OCI-LY1 (cell line): Measurements from ENCODE around the gene OXT.

Source experiments
- H2AFZ ChIP-seq: fragments of 200-600 bp; sonication (generic), shearing (Covaris generic); 2 replicates; pipeline ENCODE4 v1.6.0; 2014; ENCODE audit warnings: antibody characterized with exemption, mild to moderate bottlenecking, low read length
- H3F3A ChIP-seq: fragments of 200-600 bp; sonication (generic), shearing (Covaris generic); 2 replicates; pipeline ENCODE4 v1.6.0; 2014; ENCODE audit warnings: mild to moderate bottlenecking, antibody characterized with exemption, low read length, moderate library complexity; ENCODE audit not compliant: insufficient read depth
- H3K27ac ChIP-seq: fragments of 200-600 bp; sonication (generic); 2 replicates; pipeline ENCODE4 v1.5.1; 2014; ENCODE audit warnings: low read length, mixed run types, mild to moderate bottlenecking, low read depth; ENCODE audit not compliant: poor library complexity, severe bottlenecking
- H3K27me3 ChIP-seq: fragments of 200-600 bp; sonication (generic); 2 replicates; pipeline ENCODE4 v1.6.0; 2014; ENCODE audit warnings: antibody characterized with exemption, mild to moderate bottlenecking, low read length, moderate library complexity; ENCODE audit not compliant: insufficient read depth
- H3K36me3 ChIP-seq: fragments of 200-600 bp; sonication (generic); 2 replicates; pipeline ENCODE4 v1.6.1; 2014; ENCODE audit warnings: mild to moderate bottlenecking, antibody characterized with exemption, low read length, moderate library complexity, mixed read lengths; ENCODE audit not compliant: insufficient read depth
- H3K4me1 ChIP-seq: fragments of 200-600 bp; sonication (generic); 2 replicates; pipeline ENCODE4 v1.5.1; 2014; ENCODE audit warnings: mild to moderate bottlenecking, low read length, moderate library complexity; ENCODE audit not compliant: insufficient read depth, severe bottlenecking
- H3K4me2 ChIP-seq: fragments of 200-600 bp; sonication (generic), shearing (Covaris generic); 2 replicates; pipeline ENCODE4 v1.6.1; 2014; ENCODE audit warnings: low read length
- H3K4me3 ChIP-seq: fragments of 200-600 bp; sonication (generic); 2 replicates; pipeline ENCODE4 v1.5.1; 2014; ENCODE audit warnings: low read length, low read depth, mild to moderate bottlenecking, mixed read lengths; ENCODE audit not compliant: poor library complexity, severe bottlenecking
- H3K79me2 ChIP-seq: fragments of 200-600 bp; shearing (Covaris generic); 2 replicates; pipeline ENCODE4 v1.6.1; 2016; ENCODE audit warnings: mixed run types, low read length, mixed read lengths; ENCODE audit not compliant: insufficient read depth
- H3K9ac ChIP-seq: fragments of 200-600 bp; sonication (generic), shearing (Covaris generic); 2 replicates; pipeline ENCODE4 v1.6.1; 2014; ENCODE audit warnings: mild to moderate bottlenecking, low read length, mixed read lengths
- H3K9me2 ChIP-seq: fragments of 200-600 bp; sonication (generic), shearing (Covaris generic); 2 replicates; pipeline ENCODE4 v1.6.1; 2014; ENCODE audit warnings: low read depth, mild to moderate bottlenecking, low read length, mixed read lengths
- H3K9me3 ChIP-seq: fragments of 200-600 bp; shearing (Covaris generic); 2 replicates; pipeline ENCODE4 v1.6.1; 2014; ENCODE audit warnings: low read length, mixed read lengths
- H4K20me1 ChIP-seq: fragments of 200-600 bp; sonication (generic), shearing (Covaris generic); 2 replicates; pipeline ENCODE4 v1.6.0; 2016; ENCODE audit warnings: mild to moderate bottlenecking, low read length; ENCODE audit not compliant: insufficient read depth
- CTCF ChIP-seq: fragments of 200-600 bp; sonication (generic), shearing (Covaris generic); IDR thresholded peaks from 2 replicates; pipeline ENCODE4 v1.5.1; 2017; ENCODE audit warnings: mild to moderate bottlenecking, antibody characterized with exemption, low read length, moderate library complexity, mixed read lengths
- EZH2 ChIP-seq: fragments of 200-600 bp; sonication (generic), shearing (Covaris generic); IDR thresholded peaks from 2 replicates; pipeline ENCODE4 v1.8.0; 2017; ENCODE audit warnings: borderline replicate concordance, mixed run types, mild to moderate bottlenecking, antibody characterized with exemption, low read length, moderate library complexity, mixed read lengths

Gene OXT

GRCh38 chr20:3094848-3095629 lies 23.6 kb downstream of the OXT start:
- no peaks in the 10 kb centered on the region for H3K4me1 ChIP-seq
- H3F3A ChIP-seq = no peaks in the 10 kb centered on the region
- no peak overlapping the region for H3K9ac ChIP-seq
- no peak for TF ChIP-seq EZH2
- TF ChIP-seq CTCF = no peak
- no peak overlapping the region for H3K4me3 ChIP-seq
- H3K27me3 ChIP-seq = no peaks in the 10 kb centered on the region; the same call in 1 of the 2 replicates
- no peak overlapping the region for H2AFZ ChIP-seq
- H3K36me3 ChIP-seq = no peaks in the 10 kb centered on the region
- H3K9me2 ChIP-seq = no peaks in the 10 kb centered on the region
- no peaks in the 10 kb centered on the region for H3K9me3 ChIP-seq
- H3K4me2 ChIP-seq = no peak overlapping the region
- H4K20me1 ChIP-seq = no peaks in the 10 kb centered on the region
- no peak overlapping the region for H3K27ac ChIP-seq
- H3K79me2 ChIP-seq = no peaks in the 10 kb centered on the region

- no peaks in the 10 kb centered on the region for H3K4me1 ChIP-seq
- no peak overlapping the region for H3K27ac ChIP-seq
- H3K36me3 ChIP-seq = no peaks in the 10 kb centered on the region
- H3K9me3 ChIP-seq = no peaks in the 10 kb centered on the region
- H3K4me3 ChIP-seq = no peak overlapping the region
- no peaks in the 10 kb centered on the region for H3F3A ChIP-seq
- H2AFZ ChIP-seq = no peak overlapping the region
- H3K79me2 ChIP-seq = no peaks in the 10 kb centered on the region
- H4K20me1 ChIP-seq = no peaks in the 10 kb centered on the region
- no peaks in the 10 kb centered on the region for H3K9me2 ChIP-seq
- H3K4me2 ChIP-seq = no peak overlapping the region
- H3K9ac ChIP-seq = no peak overlapping the region
- H3K27me3 ChIP-seq = no peaks in the 10 kb centered on the region
- TF ChIP-seq CTCF = no peak
- no peak for TF ChIP-seq EZH2
These were observed 29.1 kb downstream of the OXT start for GRCh38 chr20:3100480-3100879.

- TF ChIP-seq EZH2 (no peak), CTCF (no peak)
- Histone ChIP-seq H3K27me3 (no peaks in the 10 kb centered on the region), H3K36me3 (no peaks in the 10 kb centered on the region), H3K9me2 (no peaks in the 10 kb centered on the region), H3K9me3 (no peaks in the 10 kb centered on the region), H3F3A (no peaks in the 10 kb centered on the region), H3K27ac (no peak overlapping the region), H2AFZ (no peak overlapping the region), H3K4me3 (no peak overlapping the region), H4K20me1 (no peaks in the 10 kb centered on the region), H3K9ac (no peak overlapping the region), H3K79me2 (no peaks in the 10 kb centered on the region), H3K4me1 (no peaks in the 10 kb centered on the region), H3K4me2 (no peak overlapping the region)
These were observed 29.8 kb downstream of the OXT start for GRCh38 chr20:3101251-3101650.
